SK-N-SH treated with all-trans-retinoic acid at 6 μM for 48 hours (cell line): ENCODE results near the gene AKAP1.

Experiments
- ATAC-seq: fragments of 200-7000 bp; cut with Tn5 transposase; 3 replicates; pipeline ENCODE4 v1.9.1; 2020; ENCODE audit warnings: mild to moderate bottlenecking, moderate library complexity
- ARNTL ChIP-seq: fragments of 450-650 bp; formaldehyde crosslinking; IDR thresholded peaks from 2 replicates; pipeline ENCODE4 v1.5.0; 2020; ENCODE audit warnings: low read depth, mild to moderate bottlenecking, moderate library complexity, borderline replicate concordance
- BACH2 ChIP-seq: fragments of 250-450 bp; sonication (Bioruptor Pico); IDR thresholded peaks from 2 replicates; pipeline ENCODE4 v1.9.0; 2021; ENCODE audit warnings: mild to moderate bottlenecking, borderline replicate concordance
- CSDC2 ChIP-seq: fragments of 250-450 bp; sonication (Bioruptor Pico); IDR thresholded peaks from 2 replicates; pipeline ENCODE4 v1.5.0; 2020; ENCODE audit warnings: mild to moderate bottlenecking, moderate library complexity
- ESRRG ChIP-seq: fragments of 250-450 bp; sonication (Bioruptor Pico); IDR thresholded peaks from 2 replicates; pipeline ENCODE4 v1.6.1; 2021; ENCODE audit warnings: mild to moderate bottlenecking
- GLIS3 ChIP-seq: fragments of 250-450 bp; sonication (Bioruptor Pico); IDR thresholded peaks from 2 replicates; pipeline ENCODE4 v1.5.0; 2020; ENCODE audit warnings: mild to moderate bottlenecking, moderate library complexity
- ISL1 ChIP-seq: fragments of 250-450 bp; sonication (Bioruptor Pico); IDR thresholded peaks from 2 replicates; pipeline ENCODE4 v2.1.2; 2022; ENCODE audit warnings: mild to moderate bottlenecking, moderate library complexity
- OSR1 ChIP-seq: fragments of 250-450 bp; sonication (Bioruptor Pico); IDR thresholded peaks from 2 replicates; pipeline ENCODE4 v1.8.0; 2022; ENCODE audit warnings: moderate library complexity, mild to moderate bottlenecking, inconsistent platforms
- RARB ChIP-seq: fragments of 250-450 bp; sonication (Bioruptor Pico); IDR thresholded peaks from 2 replicates; pipeline ENCODE4 v1.8.0; 2021; ENCODE audit warnings: mild to moderate bottlenecking, moderate library complexity
- SNAI2 ChIP-seq: fragments of 250-450 bp; sonication (Bioruptor Pico); IDR thresholded peaks from 2 replicates; pipeline ENCODE4 v1.5.0; 2020; ENCODE audit warnings: mild to moderate bottlenecking, moderate library complexity
- TCF4 ChIP-seq: fragments of 250-450 bp; sonication (Bioruptor Pico); IDR thresholded peaks from 2 replicates; pipeline ENCODE4 v1.8.0; 2021; ENCODE audit warnings: mild to moderate bottlenecking, moderate library complexity, borderline replicate concordance
- TOX ChIP-seq: fragments of 250-450 bp; sonication (Bioruptor Pico); IDR thresholded peaks from 2 replicates; pipeline ENCODE4 v1.8.0; 2021; ENCODE audit warnings: mild to moderate bottlenecking, moderate library complexity, borderline replicate concordance
- ZC3H10 ChIP-seq: fragments of 250-450 bp; sonication (Bioruptor Pico); IDR thresholded peaks from 2 replicates; pipeline ENCODE4 v1.5.1; 2021; ENCODE audit warnings: mild to moderate bottlenecking, moderate library complexity
- ZFP3 ChIP-seq: fragments of 250-450 bp; sonication (Bioruptor Pico); IDR thresholded peaks from 2 replicates; pipeline ENCODE4 v1.5.0; 2020; ENCODE audit warnings: mild to moderate bottlenecking, moderate library complexity
- ZFP30 ChIP-seq: fragments of 450-650 bp; formaldehyde crosslinking; IDR thresholded peaks from 2 replicates; pipeline ENCODE4 v1.5.0; 2022; ENCODE audit warnings: mild to moderate bottlenecking, moderate library complexity
- ZNF565 ChIP-seq: fragments of 450-650 bp; formaldehyde crosslinking; conservative IDR thresholded peaks from 2 replicates; pipeline ENCODE4 v1.5.0; 2020; ENCODE audit warnings: low read depth, mild to moderate bottlenecking, moderate library complexity
- ZNF70 ChIP-seq: fragments of 450-650 bp; formaldehyde crosslinking; IDR thresholded peaks from 2 replicates; pipeline ENCODE4 v1.5.0; 2020; ENCODE audit warnings: mild to moderate bottlenecking, moderate library complexity
- ZNF8 ChIP-seq: fragments of 450-650 bp; formaldehyde crosslinking; IDR thresholded peaks from 2 replicates; pipeline ENCODE4 v1.5.0; 2020; ENCODE audit warnings: mild to moderate bottlenecking, moderate library complexity
- TF ChIP-seq, protein P1 (sequence below): fragments of 250-450 bp; sonication (Bioruptor Pico); IDR thresholded peaks from 2 replicates; pipeline ENCODE4 v1.8.0; 2021; ENCODE audit warnings: low read depth, mild to moderate bottlenecking, moderate library complexity, borderline replicate concordance
- TF ChIP-seq, protein P2 (sequence below): fragments of 250-450 bp; sonication (Bioruptor Pico); IDR thresholded peaks from 2 replicates; pipeline ENCODE4 v1.5.1; 2020; ENCODE audit warnings: low read depth, mild to moderate bottlenecking, moderate library complexity
- TF ChIP-seq, protein P3 (sequence below): fragments of 250-450 bp; sonication (Bioruptor Pico); IDR thresholded peaks from 2 replicates; pipeline ENCODE4 v1.8.0; 2020; ENCODE audit warnings: mild to moderate bottlenecking, moderate library complexity, borderline replicate concordance
- TF ChIP-seq, protein P4 (sequence below): fragments of 250-450 bp; sonication (Bioruptor Pico); IDR thresholded peaks from 2 replicates; pipeline ENCODE4 v1.5.1; 2021; ENCODE audit warnings: mild to moderate bottlenecking, moderate library complexity

AKAP1 gene

DNA sequence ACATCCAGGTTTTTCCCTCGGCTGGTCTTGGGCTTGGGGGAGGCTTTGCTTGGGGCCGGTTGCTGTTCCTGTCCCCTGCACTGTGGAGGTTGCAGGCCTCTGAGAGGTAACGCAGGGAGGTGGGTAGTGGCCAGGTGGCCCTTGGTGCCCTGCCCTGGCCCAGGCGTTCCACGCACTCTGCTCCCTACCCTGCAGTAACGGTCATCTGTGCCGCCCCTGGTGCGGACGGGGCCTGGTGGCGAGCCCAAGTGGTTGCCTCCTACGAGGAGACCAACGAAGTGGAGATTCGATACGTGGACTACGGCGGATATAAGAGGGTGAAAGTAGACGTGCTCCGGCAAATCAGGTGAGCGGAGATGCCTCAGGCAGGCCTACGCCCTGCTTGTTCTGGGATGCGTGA is 30.9 kb downstream of the AKAP1 start:
- no peak for ATAC-seq
- no peak for TF ChIP-seq SNAI2 (CRISPR knock-in tag)
- TF ChIP-seq, protein P1, sequence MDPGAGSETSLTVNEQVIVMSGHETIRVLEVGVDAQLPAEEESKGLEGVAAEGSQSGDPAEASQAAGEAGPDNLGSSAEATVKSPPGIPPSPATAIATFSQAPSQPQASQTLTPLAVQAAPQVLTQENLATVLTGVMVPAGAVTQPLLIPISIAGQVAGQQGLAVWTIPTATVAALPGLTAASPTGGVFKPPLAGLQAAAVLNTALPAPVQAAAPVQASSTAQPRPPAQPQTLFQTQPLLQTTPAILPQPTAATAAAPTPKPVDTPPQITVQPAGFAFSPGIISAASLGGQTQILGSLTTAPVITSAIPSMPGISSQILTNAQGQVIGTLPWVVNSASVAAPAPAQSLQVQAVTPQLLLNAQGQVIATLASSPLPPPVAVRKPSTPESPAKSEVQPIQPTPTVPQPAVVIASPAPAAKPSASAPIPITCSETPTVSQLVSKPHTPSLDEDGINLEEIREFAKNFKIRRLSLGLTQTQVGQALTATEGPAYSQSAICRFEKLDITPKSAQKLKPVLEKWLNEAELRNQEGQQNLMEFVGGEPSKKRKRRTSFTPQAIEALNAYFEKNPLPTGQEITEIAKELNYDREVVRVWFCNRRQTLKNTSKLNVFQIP (CRISPR knock-in tag), result no peak
- no peak for TF ChIP-seq OSR1 (CRISPR knock-in tag)
- no peak for TF ChIP-seq ZNF565 (CRISPR knock-in tag)
- TF ChIP-seq RARB, result no peak
- TF ChIP-seq ZNF70 (CRISPR knock-in tag), result no peak
- no peak for TF ChIP-seq ESRRG (CRISPR knock-in tag)
- no peak for TF ChIP-seq CSDC2 (CRISPR knock-in tag)
- no peak for TF ChIP-seq ZFP3
- no peak for TF ChIP-seq ISL1 (CRISPR knock-in tag)
- TF ChIP-seq BACH2 (CRISPR knock-in tag), result no peak
- TF ChIP-seq ARNTL (CRISPR knock-in tag), result no peak
- TF ChIP-seq, protein P2, sequence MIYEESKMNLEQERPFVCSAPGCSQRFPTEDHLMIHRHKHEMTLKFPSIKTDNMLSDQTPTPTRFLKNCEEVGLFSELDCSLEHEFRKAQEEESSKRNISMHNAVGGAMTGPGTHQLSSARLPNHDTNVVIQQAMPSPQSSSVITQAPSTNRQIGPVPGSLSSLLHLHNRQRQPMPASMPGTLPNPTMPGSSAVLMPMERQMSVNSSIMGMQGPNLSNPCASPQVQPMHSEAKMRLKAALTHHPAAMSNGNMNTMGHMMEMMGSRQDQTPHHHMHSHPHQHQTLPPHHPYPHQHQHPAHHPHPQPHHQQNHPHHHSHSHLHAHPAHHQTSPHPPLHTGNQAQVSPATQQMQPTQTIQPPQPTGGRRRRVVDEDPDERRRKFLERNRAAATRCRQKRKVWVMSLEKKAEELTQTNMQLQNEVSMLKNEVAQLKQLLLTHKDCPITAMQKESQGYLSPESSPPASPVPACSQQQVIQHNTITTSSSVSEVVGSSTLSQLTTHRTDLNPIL (CRISPR knock-in tag), result no peak
- TF ChIP-seq TCF4 (CRISPR knock-in tag), result no peak
- TF ChIP-seq, protein P3, sequence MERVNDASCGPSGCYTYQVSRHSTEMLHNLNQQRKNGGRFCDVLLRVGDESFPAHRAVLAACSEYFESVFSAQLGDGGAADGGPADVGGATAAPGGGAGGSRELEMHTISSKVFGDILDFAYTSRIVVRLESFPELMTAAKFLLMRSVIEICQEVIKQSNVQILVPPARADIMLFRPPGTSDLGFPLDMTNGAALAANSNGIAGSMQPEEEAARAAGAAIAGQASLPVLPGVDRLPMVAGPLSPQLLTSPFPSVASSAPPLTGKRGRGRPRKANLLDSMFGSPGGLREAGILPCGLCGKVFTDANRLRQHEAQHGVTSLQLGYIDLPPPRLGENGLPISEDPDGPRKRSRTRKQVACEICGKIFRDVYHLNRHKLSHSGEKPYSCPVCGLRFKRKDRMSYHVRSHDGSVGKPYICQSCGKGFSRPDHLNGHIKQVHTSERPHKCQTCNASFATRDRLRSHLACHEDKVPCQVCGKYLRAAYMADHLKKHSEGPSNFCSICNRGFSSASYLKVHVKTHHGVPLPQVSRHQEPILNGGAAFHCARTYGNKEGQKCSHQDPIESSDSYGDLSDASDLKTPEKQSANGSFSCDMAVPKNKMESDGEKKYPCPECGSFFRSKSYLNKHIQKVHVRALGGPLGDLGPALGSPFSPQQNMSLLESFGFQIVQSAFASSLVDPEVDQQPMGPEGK (CRISPR knock-in tag), result no peak
- TF ChIP-seq TOX (CRISPR knock-in tag), result no peak
- TF ChIP-seq, protein P4, sequence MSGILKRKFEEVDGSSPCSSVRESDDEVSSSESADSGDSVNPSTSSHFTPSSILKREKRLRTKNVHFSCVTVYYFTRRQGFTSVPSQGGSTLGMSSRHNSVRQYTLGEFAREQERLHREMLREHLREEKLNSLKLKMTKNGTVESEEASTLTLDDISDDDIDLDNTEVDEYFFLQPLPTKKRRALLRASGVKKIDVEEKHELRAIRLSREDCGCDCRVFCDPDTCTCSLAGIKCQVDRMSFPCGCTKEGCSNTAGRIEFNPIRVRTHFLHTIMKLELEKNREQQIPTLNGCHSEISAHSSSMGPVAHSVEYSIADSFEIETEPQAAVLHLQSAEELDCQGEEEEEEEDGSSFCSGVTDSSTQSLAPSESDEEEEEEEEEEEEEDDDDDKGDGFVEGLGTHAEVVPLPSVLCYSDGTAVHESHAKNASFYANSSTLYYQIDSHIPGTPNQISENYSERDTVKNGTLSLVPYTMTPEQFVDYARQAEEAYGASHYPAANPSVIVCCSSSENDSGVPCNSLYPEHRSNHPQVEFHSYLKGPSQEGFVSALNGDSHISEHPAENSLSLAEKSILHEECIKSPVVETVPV (CRISPR knock-in tag), result no peak
- no peak for TF ChIP-seq GLIS3

DNA sequence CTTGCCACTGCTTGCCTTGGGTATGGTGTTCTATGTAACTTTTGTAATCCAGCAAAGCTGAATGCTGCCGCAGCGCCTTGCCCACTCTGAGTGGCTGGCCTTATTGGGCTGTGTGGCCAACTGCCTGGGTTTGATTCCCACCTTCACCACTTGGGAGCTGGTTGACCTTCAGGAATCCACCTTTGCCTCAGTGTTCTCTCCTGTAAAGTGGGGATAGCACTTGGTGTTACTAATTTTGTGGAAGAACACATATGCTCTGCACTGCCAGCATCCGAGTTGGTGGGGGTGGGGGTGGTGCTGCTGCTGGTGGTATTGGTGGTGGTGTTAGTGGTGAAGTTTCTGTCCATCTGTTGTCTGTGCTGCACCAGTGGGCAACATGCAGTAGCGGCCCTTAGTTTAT is 32.8 kb downstream of the AKAP1 start:
- ATAC-seq, result no peak
- TF ChIP-seq CSDC2 (CRISPR knock-in tag), result no peak
- TF ChIP-seq OSR1 (CRISPR knock-in tag), result no peak
- no peak for TF ChIP-seq ZC3H10
- TF ChIP-seq ZNF8 (CRISPR knock-in tag), result no peak
- TF ChIP-seq ESRRG (CRISPR knock-in tag), result no peak
- no peak for TF ChIP-seq BACH2 (CRISPR knock-in tag)
- TF ChIP-seq TCF4 (CRISPR knock-in tag), result no peak
- no peak for TF ChIP-seq ISL1 (CRISPR knock-in tag)
- TF ChIP-seq, protein P1 (CRISPR knock-in tag), result no peak
- TF ChIP-seq GLIS3, result no peak
- TF ChIP-seq ZNF70 (CRISPR knock-in tag), result no peak
- TF ChIP-seq, protein P4 (CRISPR knock-in tag), result no peak
- no peak for TF ChIP-seq RARB
- TF ChIP-seq TOX (CRISPR knock-in tag), result no peak
- TF ChIP-seq ZFP3, result no peak

DNA sequence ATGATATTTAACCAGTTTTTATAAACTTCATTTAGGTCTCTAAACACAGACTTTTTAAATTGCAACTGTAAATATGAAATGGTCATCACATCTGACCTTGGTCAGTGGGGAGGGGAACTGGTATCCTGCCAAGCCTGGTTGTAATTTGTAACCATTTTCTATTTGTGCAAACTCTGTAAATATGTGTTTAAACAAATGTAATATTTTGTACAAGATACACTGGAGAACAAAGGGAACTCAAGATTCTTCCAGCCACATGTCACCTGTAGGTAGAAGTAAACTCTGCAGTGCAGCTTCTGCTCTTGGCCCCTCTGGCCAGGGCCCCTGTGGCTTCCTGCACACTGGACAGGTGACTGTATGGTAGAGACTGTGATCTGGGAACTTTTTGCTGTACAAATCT is 35.8 kb downstream of the AKAP1 start:
- ATAC-seq, result no peak
- TF ChIP-seq SNAI2 (CRISPR knock-in tag) (no peak), ARNTL (CRISPR knock-in tag) (no peak), TCF4 (CRISPR knock-in tag) (no peak), ZNF8 (CRISPR knock-in tag) (no peak), GLIS3 (no peak), ZFP30 (CRISPR knock-in tag) (no peak), ISL1 (CRISPR knock-in tag) (no peak), ESRRG (CRISPR knock-in tag) (no peak)
- TF ChIP-seq, protein P2 (CRISPR knock-in tag), result no peak
- TF ChIP-seq, protein P1 (CRISPR knock-in tag), result no peak
- TF ChIP-seq, protein P4 (CRISPR knock-in tag), result no peak
